H9 (cell line): ENCODE results near the gene SLC12A8. TPM values are rescaled to one million over a fixed set of nuclear protein-coding genes. Genes with fewer than 3 reads are reported as not detected.

Experiments used
- DNase-seq: peaks from one replicate; pipeline ENCODE4 v3.0.0-alpha.2; 2017
- H2AFZ ChIP-seq: one replicate; pipeline ENCODE4 v1.6.1; 2013; ENCODE audit warnings: mild to moderate bottlenecking, low read length, control low read depth, moderate library complexity
- H2AK5ac ChIP-seq: 2 replicates; pipeline ENCODE4 v1.6.1; 2013; ENCODE audit warnings: low read length, control low read depth, mixed read lengths; ENCODE audit not compliant: insufficient read length
- H2BK120ac ChIP-seq: one replicate; pipeline ENCODE4 v1.6.1; 2013; ENCODE audit warnings: low read depth, mild to moderate bottlenecking, low read length, control low read depth, inconsistent platforms; ENCODE audit not compliant: poor library complexity, severe bottlenecking
- H2BK12ac ChIP-seq: 2 replicates; pipeline ENCODE4 v1.6.1; 2013; ENCODE audit warnings: low read length, control low read depth, mixed read lengths, low read depth; ENCODE audit not compliant: insufficient read length
- H2BK15ac ChIP-seq: 2 replicates; pipeline ENCODE4 v1.6.1; 2013; ENCODE audit warnings: low read depth, low read length, control low read depth
- H2BK20ac ChIP-seq: one replicate; pipeline ENCODE4 v1.6.1; 2013; ENCODE audit warnings: low read depth, mild to moderate bottlenecking, low read length, control low read depth, inconsistent platforms; ENCODE audit not compliant: poor library complexity, severe bottlenecking
- H2BK5ac ChIP-seq: 2 replicates; pipeline ENCODE4 v1.6.1; 2013; ENCODE audit warnings: low read length, control low read depth, mixed read lengths; ENCODE audit not compliant: insufficient read length
- H3K14ac ChIP-seq: 2 replicates; pipeline ENCODE4 v1.6.1; 2013; ENCODE audit warnings: low read length, control low read depth; ENCODE audit not compliant: insufficient read depth
- H3K18ac ChIP-seq: 2 replicates; pipeline ENCODE4 v1.6.1; 2013; ENCODE audit warnings: low read depth, mild to moderate bottlenecking, mixed read lengths, low read length, control low read depth; ENCODE audit not compliant: insufficient read length
- H3K23ac ChIP-seq: 2 replicates; pipeline ENCODE4 v1.6.1; 2013; ENCODE audit warnings: low read length, control low read depth, mixed read lengths, low read depth; ENCODE audit not compliant: insufficient read length
- H3K23me2 ChIP-seq: 2 replicates; pipeline ENCODE4 v1.6.1; 2013; ENCODE audit warnings: low read depth, mild to moderate bottlenecking, mixed read lengths, low read length, control low read depth; ENCODE audit not compliant: insufficient read length, poor library complexity, severe bottlenecking
- H3K27ac ChIP-seq: 2 replicates; pipeline ENCODE4 v1.5.1; 2013; ENCODE audit warnings: low read length, control low read depth, mixed read lengths, low read depth; ENCODE audit not compliant: insufficient read length
- H3K27me3 ChIP-seq: 2 replicates; pipeline ENCODE4 v1.6.1; 2013; ENCODE audit warnings: low read length, control low read depth, inconsistent platforms; ENCODE audit not compliant: insufficient read depth
- H3K4ac ChIP-seq: 2 replicates; pipeline ENCODE4 v1.6.1; 2013; ENCODE audit warnings: low read depth, mild to moderate bottlenecking, control low read depth, inconsistent platforms, low read length, moderate library complexity
- H3K4me1 ChIP-seq: 2 replicates; pipeline ENCODE4 v1.6.1; 2013; ENCODE audit warnings: low read length, control low read depth, inconsistent platforms; ENCODE audit not compliant: insufficient read depth
- H3K4me2 ChIP-seq: 2 replicates; pipeline ENCODE4 v1.6.1; 2013; ENCODE audit warnings: low read length, control low read depth, mixed read lengths; ENCODE audit not compliant: insufficient read length, insufficient read depth
- H3K56ac ChIP-seq: 2 replicates; pipeline ENCODE4 v1.6.1; 2013; ENCODE audit warnings: low read depth, mild to moderate bottlenecking, mixed read lengths, low read length, control low read depth; ENCODE audit not compliant: insufficient read length
- H3K79me1 ChIP-seq: 2 replicates; pipeline ENCODE4 v1.6.1; 2013; ENCODE audit warnings: low read depth, mild to moderate bottlenecking, moderate library complexity, low read length, control low read depth, inconsistent platforms; ENCODE audit not compliant: insufficient read depth, poor library complexity, severe bottlenecking
- H3K79me2 ChIP-seq: 2 replicates; pipeline ENCODE4 v1.6.1; 2013; ENCODE audit warnings: low read length, control low read depth, inconsistent platforms; ENCODE audit not compliant: insufficient read depth
- H3K9ac ChIP-seq: 2 replicates; pipeline ENCODE4 v1.6.1; 2013; ENCODE audit warnings: low read length, control low read depth, mixed read lengths; ENCODE audit not compliant: insufficient read length; ENCODE audit errors: extremely low read depth
- H3K9me3 ChIP-seq: one replicate; pipeline ENCODE4 v1.6.1; 2013; ENCODE audit warnings: low read depth, low read length, inconsistent platforms; ENCODE audit not compliant: control insufficient read depth
- H3T11ph ChIP-seq: one replicate; pipeline ENCODE4 v1.6.1; 2013; ENCODE audit warnings: mild to moderate bottlenecking, low read length, control low read depth, inconsistent platforms
- H4K20me1 ChIP-seq: one replicate; pipeline ENCODE4 v1.6.1; 2013; ENCODE audit not compliant: control insufficient read depth, insufficient read length, insufficient read depth
- H4K5ac ChIP-seq: 2 replicates; pipeline ENCODE4 v1.6.1; 2013; ENCODE audit warnings: low read depth, mild to moderate bottlenecking, mixed read lengths, low read length, control low read depth; ENCODE audit not compliant: insufficient read length
- H4K8ac ChIP-seq: replicated peaks from 2 replicates; pipeline ENCODE4 v1.6.1; 2013; ENCODE audit warnings: low read length, control low read depth, mixed read lengths, low read depth; ENCODE audit not compliant: insufficient read length
- H4K91ac ChIP-seq: 2 replicates; pipeline ENCODE4 v1.6.1; 2013; ENCODE audit warnings: low read depth, mild to moderate bottlenecking, moderate library complexity, mixed read lengths, low read length, control low read depth; ENCODE audit not compliant: insufficient read length
- H3K27ac Mint-ChIP-seq, 3 experiments: 2 replicates in 2 of 3; 3 replicates in 1 of 3; pipeline ENCODE4 v1.8.0; 2020 to 2021; ENCODE audit warnings: mixed read lengths in 3 of 3, mild to moderate bottlenecking in 1 of 3, moderate library complexity in 1 of 3
- H3K27me3 Mint-ChIP-seq: 2 replicates; pipeline ENCODE4 v1.8.0; 2021; ENCODE audit warnings: low read depth, mild to moderate bottlenecking, moderate library complexity, mixed read lengths
- H3K36me3 Mint-ChIP-seq, 3 experiments: 2 replicates in 2 of 3; 3 replicates in 1 of 3; pipeline ENCODE4 v1.8.0; 2020 to 2021; ENCODE audit warnings: low read depth in 3 of 3, mixed read lengths in 3 of 3; ENCODE audit not compliant: insufficient read depth in 1 of 3
- H3K4me1 Mint-ChIP-seq, 2 experiments: 2 replicates each; pipeline ENCODE4 v1.8.0; 2020; ENCODE audit warnings: mixed read lengths in 2 of 2
- H3K4me3 Mint-ChIP-seq, 2 experiments: 2 replicates in 1 of 2; 3 replicates in 1 of 2; pipeline ENCODE4 v1.8.0; 2020 to 2021; ENCODE audit warnings: mild to moderate bottlenecking in 2 of 2, mixed read lengths in 2 of 2, moderate library complexity in 1 of 2
- H3K9me3 Mint-ChIP-seq, 2 experiments: 2 replicates in 1 of 2; 3 replicates in 1 of 2; pipeline ENCODE4 v1.8.0; 2020; ENCODE audit warnings: mild to moderate bottlenecking in 2 of 2, mixed read lengths in 2 of 2, moderate library complexity in 1 of 2
- WGBS: extraction: QIAGEN DNeasy Blood & Tissue Kit; methylation state at CpG from one replicate; pipeline ENCODE4 v1.1.7; 2013; ENCODE audit warnings: missing lambda C conversion rate, low lambda C conversion rate, mixed read lengths; ENCODE audit not compliant: insufficient read length; ENCODE audit errors: extremely low coverage; 5-methylcytosine and 5-hydroxymethylcytosine counted together
- total RNA-seq: library from RNA; stranded (reverse); gene quantifications from 2 replicates; pipeline ENCODE4 v1.2.1, GENCODE V29; 2021
- TF ChIP-seq, protein P1 (sequence below): fragments of 200-600 bp; sonication (generic); conservative IDR thresholded peaks from 3 replicates; pipeline ENCODE4 v1.8.0; 2021; ENCODE audit warnings: antibody characterized with exemption, mild to moderate bottlenecking

SLC12A8 gene
- total RNA-seq, 1 experiment from 2014 or later = 8.2 TPM

DNA sequence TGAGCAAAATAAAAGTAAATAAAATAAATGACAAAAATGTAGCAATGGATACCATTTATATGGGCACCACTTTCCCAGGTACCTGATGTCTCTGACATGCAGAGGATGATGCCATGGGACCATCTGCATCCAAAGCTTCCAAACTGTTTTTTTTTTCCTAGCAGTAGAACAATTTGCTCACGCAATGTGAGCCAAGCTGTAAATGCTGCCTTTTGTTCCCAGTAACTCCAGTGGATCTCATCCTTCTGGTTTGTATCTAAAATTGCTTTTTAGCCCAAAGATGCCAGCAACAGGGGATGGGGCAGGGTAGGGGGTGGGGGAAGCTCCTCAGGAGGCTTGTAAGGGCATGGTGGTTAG lies 32.7 kb downstream of the SLC12A8 start:
- H3K9ac ChIP-seq = no peak overlapping the region
- no peaks in the 10 kb centered on the region for H3K4me1 ChIP-seq
- no peak overlapping the region for H3K23ac ChIP-seq
- H3K14ac ChIP-seq = no peak overlapping the region
- no peak overlapping the region for H4K5ac ChIP-seq
- no peaks in the 10 kb centered on the region for H3K9me3 Mint-ChIP-seq
- H2BK20ac ChIP-seq = no peak overlapping the region
- H3K79me2 ChIP-seq = no peaks in the 10 kb centered on the region
- no peak overlapping the region for H3K4ac ChIP-seq
- no peak overlapping the region for H4K8ac ChIP-seq
- H3K56ac ChIP-seq = no peak overlapping the region
- no CpG with 5 or more reads among the region's 1 CpG for WGBS
- no peak overlapping the region for H2BK15ac ChIP-seq
- no peak overlapping the region for H3T11ph ChIP-seq
- no peak overlapping the region for H2BK120ac ChIP-seq
- H3K27ac ChIP-seq = no peak overlapping the region
- H3K27me3 ChIP-seq = no peaks in the 10 kb centered on the region
- H3K18ac ChIP-seq = no peak overlapping the region
- no peak overlapping the region for H2BK5ac ChIP-seq
- no peaks in the 10 kb centered on the region for H3K9me3 ChIP-seq
- no peak overlapping the region for H3K4me3 Mint-ChIP-seq
- no peak overlapping the region for H3K4me2 ChIP-seq
- H2BK12ac ChIP-seq = no peak overlapping the region
- H3K23me2 ChIP-seq = no peaks in the 10 kb centered on the region
- no peak overlapping the region for H2AK5ac ChIP-seq
- no peak overlapping the region for H4K91ac ChIP-seq
- DNase-seq = no peak
- H3K79me1 ChIP-seq = no peaks in the 10 kb centered on the region
- H3K36me3 Mint-ChIP-seq = peaks cover 2 to 6% (median 6%) of the 10 kb centered on the region in 3 experiments; a peak in 5 of 7 replicates
- H3K4me1 Mint-ChIP-seq = peaks cover 17 to 18% of the 10 kb centered on the region in 2 experiments
- TF ChIP-seq, protein P1, sequence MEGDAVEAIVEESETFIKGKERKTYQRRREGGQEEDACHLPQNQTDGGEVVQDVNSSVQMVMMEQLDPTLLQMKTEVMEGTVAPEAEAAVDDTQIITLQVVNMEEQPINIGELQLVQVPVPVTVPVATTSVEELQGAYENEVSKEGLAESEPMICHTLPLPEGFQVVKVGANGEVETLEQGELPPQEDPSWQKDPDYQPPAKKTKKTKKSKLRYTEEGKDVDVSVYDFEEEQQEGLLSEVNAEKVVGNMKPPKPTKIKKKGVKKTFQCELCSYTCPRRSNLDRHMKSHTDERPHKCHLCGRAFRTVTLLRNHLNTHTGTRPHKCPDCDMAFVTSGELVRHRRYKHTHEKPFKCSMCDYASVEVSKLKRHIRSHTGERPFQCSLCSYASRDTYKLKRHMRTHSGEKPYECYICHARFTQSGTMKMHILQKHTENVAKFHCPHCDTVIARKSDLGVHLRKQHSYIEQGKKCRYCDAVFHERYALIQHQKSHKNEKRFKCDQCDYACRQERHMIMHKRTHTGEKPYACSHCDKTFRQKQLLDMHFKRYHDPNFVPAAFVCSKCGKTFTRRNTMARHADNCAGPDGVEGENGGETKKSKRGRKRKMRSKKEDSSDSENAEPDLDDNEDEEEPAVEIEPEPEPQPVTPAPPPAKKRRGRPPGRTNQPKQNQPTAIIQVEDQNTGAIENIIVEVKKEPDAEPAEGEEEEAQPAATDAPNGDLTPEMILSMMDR = no peak
- H2AFZ ChIP-seq = no peak overlapping the region
- no peaks in the 10 kb centered on the region for H4K20me1 ChIP-seq
- no peaks in the 10 kb centered on the region for H3K27me3 Mint-ChIP-seq
- no peak overlapping the region; a peak in 1 of 7 replicates for H3K27ac Mint-ChIP-seq
